Breast epithelium (tissue), 4 donors: ENCODE results near the gene TENM4. TPM values are rescaled to one million over a fixed set of nuclear protein-coding genes. Genes with fewer than 3 reads are reported as not detected.

ENCODE experiments used
- DNase-seq, 2 donors: peaks; one replicate each; pipeline ENCODE4 v3.0.0-alpha.2; 2019; ENCODE audit warnings: low spot score in 2 of 2
- H3K27ac ChIP-seq, 2 donors: fragments of 200-600 bp; sonication (generic) in 1 of 2; one replicate each; pipeline ENCODE4 v1.5.1; 2016 to 2019; ENCODE audit warnings: mild to moderate bottlenecking in 1 of 2
- H3K27me3 ChIP-seq, 2 donors: fragments of 200-600 bp; sonication (generic) in 1 of 2; one replicate each; pipeline versions ENCODE4 v1.5.1 to v1.6.0; 2017 to 2019; ENCODE audit warnings: control low read depth in 1 of 2, mild to moderate bottlenecking in 1 of 2
- H3K36me3 ChIP-seq: fragments of 200-600 bp; one replicate; pipeline ENCODE4 v1.5.1; 2019
- H3K4me1 ChIP-seq, 2 donors: fragments of 200-600 bp; sonication (generic); one replicate each; pipeline ENCODE4 v1.5.1; 2016 to 2019; ENCODE audit warnings: control low read depth in 1 of 2
- H3K4me3 ChIP-seq, 3 donors: fragments of 200-600 bp; sonication (generic); 1 replicate in 2 of 3; 2 replicates in 1 of 3; pipeline ENCODE4 v1.5.1; 2016 to 2019; ENCODE audit warnings: mild to moderate bottlenecking in 3 of 3, moderate library complexity in 2 of 3
- H3K9me3 ChIP-seq, 2 donors: fragments of 200-600 bp; sonication (generic) in 1 of 2; one replicate each; pipeline ENCODE4 v1.5.1; 2016 to 2019; ENCODE audit warnings: control low read depth in 1 of 2
- POLR2A ChIP-seq: fragments of 450-650 bp; IDR thresholded peaks from one replicate; pipeline ENCODE4 v1.6.1; 2016; ENCODE audit warnings: antibody characterized with exemption, mild to moderate bottlenecking, moderate library complexity
- POLR2AphosphoS5 ChIP-seq, 3 donors: sonication (generic); formaldehyde crosslinking; IDR thresholded peaks; one replicate each; pipeline ENCODE4 v1.6.1; 2017; ENCODE audit warnings: antibody characterized with exemption in 3 of 3
- intact Hi-C: fragments of 100-400 bp; cut with DNase I; formaldehyde crosslinking; loops from one replicate; pipeline ENCODE4 v1.15.1; 2023; ENCODE audit warnings: low total_unique reads
- total RNA-seq, 3 donors: library from RNA; depleted of rRNA; stranded (reverse); fragments of >200 nt; gene quantifications; one replicate each; pipeline ENCODE4 v1.1.0, GENCODE V29; 2016
- TF ChIP-seq, protein P1 (sequence below), 3 donors: fragments of 450-650 bp; IDR thresholded peaks; one replicate each; pipeline ENCODE4 v1.5.1; 2016 to 2017; ENCODE audit warnings: antibody characterized with exemption in 3 of 3, mild to moderate bottlenecking in 3 of 3, moderate library complexity in 3 of 3

The TENM4 gene
- total RNA-seq, 3 donors from 2014 or later, result 0.29 to 7.9 (median 4.8) TPM

- intact Hi-C loops, result no loop called here
- Histone ChIP-seq H3K27ac (no peak overlapping the region), H3K4me3 (no peak overlapping the region), H3K27me3 (no peaks in the 10 kb centered on the region), H3K4me1 (no peaks in the 10 kb centered on the region), H3K36me3 (no peaks in the 10 kb centered on the region), H3K9me3 (no peaks in the 10 kb centered on the region)
- TF ChIP-seq POLR2AphosphoS5 (IDR thresholded peaks at IDR 0.05) (no peak), POLR2A (no peak)
- TF ChIP-seq, protein P1, sequence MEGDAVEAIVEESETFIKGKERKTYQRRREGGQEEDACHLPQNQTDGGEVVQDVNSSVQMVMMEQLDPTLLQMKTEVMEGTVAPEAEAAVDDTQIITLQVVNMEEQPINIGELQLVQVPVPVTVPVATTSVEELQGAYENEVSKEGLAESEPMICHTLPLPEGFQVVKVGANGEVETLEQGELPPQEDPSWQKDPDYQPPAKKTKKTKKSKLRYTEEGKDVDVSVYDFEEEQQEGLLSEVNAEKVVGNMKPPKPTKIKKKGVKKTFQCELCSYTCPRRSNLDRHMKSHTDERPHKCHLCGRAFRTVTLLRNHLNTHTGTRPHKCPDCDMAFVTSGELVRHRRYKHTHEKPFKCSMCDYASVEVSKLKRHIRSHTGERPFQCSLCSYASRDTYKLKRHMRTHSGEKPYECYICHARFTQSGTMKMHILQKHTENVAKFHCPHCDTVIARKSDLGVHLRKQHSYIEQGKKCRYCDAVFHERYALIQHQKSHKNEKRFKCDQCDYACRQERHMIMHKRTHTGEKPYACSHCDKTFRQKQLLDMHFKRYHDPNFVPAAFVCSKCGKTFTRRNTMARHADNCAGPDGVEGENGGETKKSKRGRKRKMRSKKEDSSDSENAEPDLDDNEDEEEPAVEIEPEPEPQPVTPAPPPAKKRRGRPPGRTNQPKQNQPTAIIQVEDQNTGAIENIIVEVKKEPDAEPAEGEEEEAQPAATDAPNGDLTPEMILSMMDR (IDR thresholded peaks at IDR 0.05), result no peak
- no peak for DNase-seq
These were observed 279.9 kb downstream of the TENM4 start for GRCh38 chr11:79160791-79161403.

- no peaks in the 10 kb centered on the region for H3K4me1 ChIP-seq
These were observed 281.0 kb downstream of the TENM4 start for GRCh38 chr11:79159657-79160450.

DNA sequence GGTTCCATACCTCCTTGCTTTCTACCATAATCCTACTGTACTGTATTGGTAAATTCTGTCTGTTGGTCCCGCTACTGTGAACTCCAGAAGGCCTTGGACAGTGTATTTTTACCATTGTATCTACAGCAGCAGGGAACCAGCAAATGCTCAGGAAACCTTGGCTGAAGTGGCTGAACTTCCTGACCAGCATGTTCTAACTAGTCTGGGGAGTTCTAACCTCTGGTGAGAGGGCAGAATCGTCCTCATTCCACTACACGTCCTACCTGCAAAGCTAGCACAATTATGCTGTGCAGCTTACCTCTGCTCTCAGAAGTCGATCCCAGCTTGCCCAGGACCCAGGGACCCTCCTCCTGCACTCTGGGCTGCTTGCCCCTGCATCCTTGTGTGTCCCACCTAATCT is 283.1 kb downstream of the TENM4 start:
- Histone ChIP-seq H3K27ac (no peak overlapping the region), H3K27me3 (no peaks in the 10 kb centered on the region), H3K4me1 (no peaks in the 10 kb centered on the region), H3K9me3 (no peaks in the 10 kb centered on the region), H3K36me3 (no peaks in the 10 kb centered on the region), H3K4me3 (no peak overlapping the region)
- no peak for DNase-seq
- TF ChIP-seq, protein P1 (IDR thresholded peaks at IDR 0.05), result no peak
- TF ChIP-seq POLR2AphosphoS5 (IDR thresholded peaks at IDR 0.05) (no peak), POLR2A (no peak)
- intact Hi-C loops, result no loop called here

More at GRCh38 chr11:79159657-79160450, 281.0 kb downstream of the TENM4 start:
- H3K27me3 ChIP-seq, result no peaks in the 10 kb centered on the region
- intact Hi-C loops, result no loop called here
- TF ChIP-seq, protein P1 (IDR thresholded peaks at IDR 0.05), result no peak
- TF ChIP-seq POLR2AphosphoS5 (IDR thresholded peaks at IDR 0.05), result no peak
- TF ChIP-seq POLR2A, result no peak
- no peaks in the 10 kb centered on the region for H3K36me3 ChIP-seq
- DNase-seq, result no peak
- H3K27ac ChIP-seq, result no peak overlapping the region
- H3K4me3 ChIP-seq, result no peak overlapping the region
- H3K9me3 ChIP-seq, result no peaks in the 10 kb centered on the region

DNA sequence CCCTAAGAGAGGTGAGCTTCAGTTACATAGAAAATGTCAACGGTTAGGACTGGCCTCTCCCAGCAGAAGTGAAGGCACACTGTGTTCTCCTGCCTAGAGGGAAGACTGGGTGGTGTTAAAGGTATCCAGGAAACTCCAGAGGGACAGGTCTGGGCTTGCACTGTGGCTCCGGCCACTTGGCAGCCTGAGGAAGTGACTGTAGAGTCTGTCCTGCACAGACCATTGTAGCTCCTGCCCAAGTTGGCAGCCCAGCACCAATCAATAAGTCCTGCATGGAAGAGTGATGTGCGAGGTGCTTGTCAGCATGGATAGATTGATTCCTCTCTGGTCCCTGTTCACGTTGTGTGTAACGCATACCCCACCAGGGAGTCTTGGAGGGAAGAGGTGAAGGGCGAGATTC is 284.8 kb downstream of the TENM4 start:
- Histone ChIP-seq H3K36me3 (no peaks in the 10 kb centered on the region), H3K4me1 (no peaks in the 10 kb centered on the region), H3K9me3 (no peaks in the 10 kb centered on the region), H3K4me3 (no peak overlapping the region), H3K27ac (no peak overlapping the region), H3K27me3 (no peaks in the 10 kb centered on the region)
- intact Hi-C loops, result no loop called here
- no peak for DNase-seq
- TF ChIP-seq POLR2A (no peak), POLR2AphosphoS5 (IDR thresholded peaks at IDR 0.05) (no peak)
- TF ChIP-seq, protein P1 (IDR thresholded peaks at IDR 0.05), result no peak

DNA sequence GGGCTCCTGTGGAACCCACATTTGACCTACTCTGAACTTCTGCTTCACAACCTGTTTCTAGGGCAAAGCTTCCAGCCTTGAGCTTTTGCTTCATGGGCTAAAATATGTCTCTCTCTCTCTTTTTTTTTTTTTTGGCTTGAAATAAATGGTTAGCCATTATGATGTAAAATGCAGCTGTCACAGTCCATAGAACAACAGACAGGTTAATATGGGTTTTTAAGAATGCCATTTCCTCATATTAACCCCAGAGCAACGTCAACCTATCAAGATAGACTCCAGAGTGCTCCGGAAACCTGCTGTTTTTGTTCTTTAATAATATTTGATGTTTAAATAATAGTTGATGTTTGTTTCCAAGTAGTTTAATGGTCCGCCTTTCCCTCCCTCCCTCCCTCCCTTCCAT is 285.6 kb downstream of the TENM4 start:
- Histone ChIP-seq H3K27me3 (no peaks in the 10 kb centered on the region), H3K27ac (no peak overlapping the region), H3K4me1 (no peaks in the 10 kb centered on the region), H3K4me3 (no peak overlapping the region), H3K36me3 (no peaks in the 10 kb centered on the region), H3K9me3 (no peaks in the 10 kb centered on the region)
- no peak for DNase-seq
- TF ChIP-seq POLR2A, result no peak
- TF ChIP-seq, protein P1 (IDR thresholded peaks at IDR 0.05), result no peak
- TF ChIP-seq POLR2AphosphoS5 (IDR thresholded peaks at IDR 0.05), result no peak
- intact Hi-C loops, result no loop called here
